ENCODE data around the gene DERL2.
"Not testable (repeated sequence)": the region's sequence is repeated elsewhere in the genome, so short reads cannot be mapped to it uniquely, and the experiment has no call there.

The DERL2 gene

GRCh38 chr17:5438716-5439445, 47.1 kb downstream of the DERL2 start, which contains the start of gene C1QBP:
C1QBP (minus strand) TSS chr17:5439155; CDS start chr17:5439073, 82 bp downstream.
- peak in 55 of 56 donors; percentile 42 to 93 (median 83) for DNase-seq

DNA sequence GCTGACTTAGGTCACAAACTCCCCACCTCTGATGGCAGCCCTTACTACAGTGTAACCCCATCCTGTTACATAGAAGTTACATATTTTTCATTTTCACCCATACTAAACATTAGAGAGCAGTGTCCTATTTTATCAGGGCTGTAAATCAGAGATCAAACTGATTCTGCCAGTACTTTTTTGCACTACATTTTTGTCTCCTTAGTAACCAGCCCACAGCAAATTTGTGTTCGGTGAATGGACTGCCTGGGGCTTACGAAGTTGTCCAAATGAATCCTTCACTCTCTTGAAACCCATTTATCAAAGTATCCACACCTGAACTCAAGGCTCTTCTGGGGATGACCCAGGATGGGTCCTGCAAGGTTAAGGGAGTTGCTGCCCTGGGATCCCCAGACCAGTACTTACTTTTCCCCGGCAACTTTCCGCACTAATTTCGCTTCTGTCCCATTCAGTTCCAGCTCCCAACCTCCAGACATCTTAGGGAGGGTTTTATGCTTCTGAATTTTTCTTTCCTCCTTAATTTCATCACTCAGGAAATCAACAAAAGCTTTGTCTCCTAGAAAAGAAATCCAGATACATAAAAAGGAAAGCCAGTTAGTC, 48.2 kb downstream of the DERL2 start:
- no peak for DNase-seq

DNA sequence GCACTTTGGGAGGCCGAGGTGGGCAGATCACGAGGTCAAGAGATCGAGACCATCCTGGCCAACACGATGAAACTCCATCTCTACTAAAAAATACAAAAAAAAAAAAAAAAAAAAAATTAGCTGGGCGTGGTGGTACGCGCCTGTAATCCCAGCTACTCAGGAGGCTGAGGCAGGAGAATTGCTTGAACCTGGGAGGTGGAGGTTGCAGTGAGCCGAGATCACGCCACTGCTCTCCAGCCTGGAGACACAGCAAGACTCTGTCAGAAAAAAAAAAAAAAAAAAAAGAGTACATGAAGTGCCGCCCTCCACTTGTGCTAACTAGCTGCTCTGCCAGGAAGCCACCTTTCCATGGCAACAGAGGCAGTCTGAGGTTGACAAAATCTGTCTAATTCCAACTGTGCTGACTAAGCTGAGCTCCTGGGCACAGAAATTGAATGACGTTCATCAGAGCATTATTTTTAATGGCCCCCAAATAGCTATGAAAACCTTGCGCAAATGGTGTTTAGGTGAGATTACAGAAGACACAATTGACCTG, 50.1 kb downstream of the DERL2 start:
- peak in 26 of 56 donors; percentile 1 to 69 (median 29) for DNase-seq

- peak in 2 of 56 donors; percentile 1 to 13 for DNase-seq
These were observed 51.0 kb downstream of the DERL2 start for GRCh38 chr17:5434984-5435383.

GRCh38 chr17:5431949-5432556, 53.9 kb downstream of the DERL2 start:
- no peak for DNase-seq

DNA sequence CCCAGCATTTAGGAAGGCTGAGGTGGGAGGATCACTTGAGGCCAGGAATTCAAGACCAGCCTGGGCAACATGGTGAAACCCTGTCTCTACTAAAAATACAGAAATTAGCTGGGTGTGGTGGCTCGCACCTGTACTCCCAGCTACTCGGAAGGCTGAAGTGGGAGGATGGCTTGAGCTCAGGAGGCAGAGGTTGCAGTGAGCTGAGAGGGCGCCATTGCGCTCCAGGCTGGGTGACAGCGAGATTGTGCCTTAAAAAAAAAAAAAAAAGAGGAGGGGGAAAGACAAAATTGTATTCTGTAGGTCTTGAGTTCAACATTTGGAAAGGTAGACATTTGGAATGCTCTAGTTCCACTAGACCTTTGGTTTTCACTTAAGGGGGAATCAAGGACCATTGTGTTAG, 54.7 kb downstream of the DERL2 start:
- not testable (repeated sequence) for DNase-seq

DNA sequence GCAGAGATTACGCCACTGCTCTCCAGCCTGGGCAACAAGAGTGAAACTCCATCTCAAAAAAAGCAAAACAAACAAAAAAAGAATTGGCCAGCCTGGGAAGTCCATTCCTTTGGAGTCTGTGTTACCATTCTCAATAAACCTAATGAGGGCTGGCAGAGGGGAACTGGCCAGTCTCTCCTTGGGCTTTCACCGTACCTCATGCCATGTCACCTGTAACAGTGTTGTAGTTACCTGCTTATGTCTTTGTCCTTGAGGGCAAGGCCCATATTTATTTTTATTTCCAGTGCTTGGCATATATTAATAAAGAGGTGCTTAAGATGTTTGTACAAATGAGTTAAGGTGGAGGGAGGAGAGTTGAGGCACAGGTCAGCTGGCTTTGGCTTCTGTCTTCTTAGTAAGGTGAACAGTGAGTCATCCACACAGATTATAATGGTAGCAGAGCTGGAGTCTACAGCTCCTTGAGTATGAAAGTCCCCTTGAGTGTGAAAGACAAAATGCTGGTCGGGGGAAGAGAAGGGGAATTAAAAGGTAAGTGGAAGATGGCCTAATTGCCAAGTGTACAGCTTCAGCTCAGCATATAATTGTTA, 55.5 kb downstream of the DERL2 start:
- no peak for DNase-seq

- no peak for DNase-seq
These were observed 56.6 kb downstream of the DERL2 start for GRCh38 chr17:5429191-5429887.

GRCh38 chr17:5425826-5426225, 60.2 kb downstream of the DERL2 start:
- peak in 1 of 56 donors; percentile 5 for DNase-seq

DNA sequence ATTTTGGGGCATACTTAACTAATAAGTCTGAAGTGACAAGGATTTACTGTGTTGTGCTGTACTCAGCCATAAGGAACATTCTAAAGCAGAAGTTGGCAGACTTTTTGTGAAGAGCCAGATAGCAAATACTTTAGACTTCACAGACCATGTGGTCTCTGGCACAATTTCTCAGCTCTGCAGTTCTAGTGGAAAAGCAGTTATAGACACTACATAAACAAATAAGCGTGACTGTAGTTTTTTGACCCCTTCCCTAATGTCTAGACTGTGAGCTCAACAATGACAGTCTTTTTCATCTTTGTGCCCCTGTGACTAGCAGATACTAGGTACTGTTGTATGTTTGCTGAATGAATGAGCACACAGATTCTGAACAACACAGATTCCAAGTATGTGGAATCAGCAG, 61.1 kb downstream of the DERL2 start:
- DNase-seq = no peak

- DNase-seq = no peak
These were observed 63.5 kb downstream of the DERL2 start for GRCh38 chr17:5422505-5422904.

Measured in nucleus accumbens (tissue), 56 donors.